Measurements from ENCODE around the gene SLC4A7. TPM values are rescaled to one million over a fixed set of nuclear protein-coding genes. Genes with fewer than 3 reads are reported as not detected.

The SLC4A7 gene
- total and polyA plus RNA-seq, 9 of the 15 experiments (the other 6 are each of a cell fraction or from before 2014, with no cell fraction given): 1.7 to 13.6 (median 8.0) TPM

GRCh38 chr3:27415202-27415601 is 69.0 kb downstream of the SLC4A7 start:
- no peaks in the 10 kb centered on the region for H3K9me3 ChIP-seq (replicated peaks; ENCODE audit: control insufficient read depth, insufficient read depth, low read depth, low read length)
- no peaks in the 10 kb centered on the region for H3K36me3 ChIP-seq (ENCODE audit: control insufficient read depth, insufficient read depth, low read length)
- no peak for DNase-seq (ENCODE audit: extremely low read depth in 1 of 4, low spot score in 3 of 4)
- H3K4me2 ChIP-seq (ENCODE audit: insufficient read depth, low read length): no peak overlapping the region
- no peaks in the 10 kb centered on the region for H3K9me1 ChIP-seq (ENCODE audit: control insufficient read depth, insufficient read depth, low read length)
- TF ChIP-seq ZNF785 (CRISPR knock-in tag; IDR thresholded peaks at IDR 0.05): no peak
- no peak for TF ChIP-seq CEBPG (CRISPR knock-in tag; IDR thresholded peaks at IDR 0.05)
- TF ChIP-seq CEBPG (tag; conservative IDR thresholded peaks at IDR 0.05 in 1 of 2, IDR thresholded peaks at IDR 0.05 in 1 of 2): no peak
- TF ChIP-seq SMAD1 (IDR thresholded peaks at IDR 0.05; ENCODE audit: low read depth, low read length, partially characterized antibody): no peak
- no peak for TF ChIP-seq PRPF4 (IDR thresholded peaks at IDR 0.05; ENCODE audit: insufficient read depth, low read depth, low read length, poor library complexity, severe bottlenecking)
- no peak for TF ChIP-seq GABPA (tag; conservative IDR thresholded peaks at IDR 0.05; ENCODE audit: low read depth)
- no peak for TF ChIP-seq MTA3 (IDR thresholded peaks at IDR 0.05; ENCODE audit: borderline replicate concordance)
- no peak for TF ChIP-seq ZBTB43 (CRISPR knock-in tag; IDR thresholded peaks at IDR 0.05)
- no peak for TF ChIP-seq ZNF143 (CRISPR knock-in tag; IDR thresholded peaks at IDR 0.05)
- no peak for TF ChIP-seq RAD51 (IDR thresholded peaks at IDR 0.05; ENCODE audit: borderline replicate concordance, low read depth)
- no peak for TF ChIP-seq RREB1 (CRISPR knock-in tag; IDR thresholded peaks at IDR 0.05)
- TF ChIP-seq CTBP1 (IDR thresholded peaks at IDR 0.05; ENCODE audit: borderline replicate concordance): no peak
- TF ChIP-seq CBFA2T2 (conservative IDR thresholded peaks at IDR 0.05): no peak
- TF ChIP-seq E4F1 (CRISPR knock-in tag; IDR thresholded peaks at IDR 0.05; ENCODE audit: borderline replicate concordance): no peak
- no peak for TF ChIP-seq ETV5 (CRISPR knock-in tag; IDR thresholded peaks at IDR 0.05; ENCODE audit: low read depth)
- H4K20me1 ChIP-seq (replicated peaks; ENCODE audit: control insufficient read depth, insufficient read depth, low read length): no peaks in the 10 kb centered on the region
- WGBS (ENCODE audit: insufficient coverage, low coverage, missing lambda C conversion rate): 31% methylated on average over 1 of the region's 1 CpG
- in situ Hi-C loops (cut with MboI): no loop called here
- H2AFZ ChIP-seq (ENCODE audit: low read depth, low read length): no peak overlapping the region
- no peak for ATAC-seq
- FAIRE-seq: no peak
- no TSS peak for BruUV-seq (replicated peaks)
- CTCF ChIA-PET (ENCODE audit: low intra/inter-chr PET ratio): no interaction called here
- intact Hi-C loops (cut with micrococcal nuclease): no loop called here
- no peak overlapping the region for H3K4me3 ChIP-seq
- POLR2A ChIA-PET: no interaction called here
- H3K27ac ChIP-seq (ENCODE audit: extremely low read depth, low read depth, low read length): no peak overlapping the region
- no peak overlapping the region for H3K9ac ChIP-seq (ENCODE audit: insufficient read depth in 1 of 2, low read depth in 2 of 2, low read length in 2 of 2)
- H3K4me1 ChIP-seq (replicated peaks in 1 of 2; ENCODE audit: control insufficient read depth in 2 of 2, insufficient read depth in 2 of 2, low read length in 2 of 2): no peaks in the 10 kb centered on the region
- no peaks in the 10 kb centered on the region for H3K27me3 ChIP-seq (ENCODE audit: control insufficient read depth in 2 of 2, insufficient read depth in 2 of 2, low read length in 2 of 2)
- H3K79me2 ChIP-seq (ENCODE audit: control insufficient read depth, insufficient read depth, low read length): no peaks in the 10 kb centered on the region
